Breast epithelium (tissue), 4 donors: ENCODE results near the gene ZC2HC1C. TPM values are rescaled to one million over a fixed set of nuclear protein-coding genes. Genes with fewer than 3 reads are reported as not detected.

Experiments used
- DNase-seq, 2 donors: peaks; one replicate each; pipeline ENCODE4 v3.0.0-alpha.2; 2019; ENCODE audit warnings: low spot score in 2 of 2
- H3K27ac ChIP-seq, 2 donors: fragments of 200-600 bp; sonication (generic) in 1 of 2; one replicate each; pipeline ENCODE4 v1.5.1; 2016 to 2019; ENCODE audit warnings: mild to moderate bottlenecking in 1 of 2
- H3K27me3 ChIP-seq, 2 donors: fragments of 200-600 bp; sonication (generic) in 1 of 2; one replicate each; pipeline versions ENCODE4 v1.5.1 to v1.6.0; 2017 to 2019; ENCODE audit warnings: control low read depth in 1 of 2, mild to moderate bottlenecking in 1 of 2
- H3K36me3 ChIP-seq: fragments of 200-600 bp; one replicate; pipeline ENCODE4 v1.5.1; 2019
- H3K4me1 ChIP-seq, 2 donors: fragments of 200-600 bp; sonication (generic); one replicate each; pipeline ENCODE4 v1.5.1; 2016 to 2019; ENCODE audit warnings: control low read depth in 1 of 2
- H3K4me3 ChIP-seq, 3 donors: fragments of 200-600 bp; sonication (generic); 1 replicate in 2 of 3; 2 replicates in 1 of 3; pipeline ENCODE4 v1.5.1; 2016 to 2019; ENCODE audit warnings: mild to moderate bottlenecking in 3 of 3, moderate library complexity in 2 of 3
- H3K9me3 ChIP-seq, 2 donors: fragments of 200-600 bp; sonication (generic) in 1 of 2; one replicate each; pipeline ENCODE4 v1.5.1; 2016 to 2019; ENCODE audit warnings: control low read depth in 1 of 2
- POLR2A ChIP-seq: fragments of 450-650 bp; IDR thresholded peaks from one replicate; pipeline ENCODE4 v1.6.1; 2016; ENCODE audit warnings: antibody characterized with exemption, mild to moderate bottlenecking, moderate library complexity
- POLR2AphosphoS5 ChIP-seq, 3 donors: sonication (generic); formaldehyde crosslinking; IDR thresholded peaks; one replicate each; pipeline ENCODE4 v1.6.1; 2017; ENCODE audit warnings: antibody characterized with exemption in 3 of 3
- intact Hi-C: fragments of 100-400 bp; cut with DNase I; formaldehyde crosslinking; loops from one replicate; pipeline ENCODE4 v1.15.1; 2023; ENCODE audit warnings: low total_unique reads
- total RNA-seq, 3 donors: library from RNA; depleted of rRNA; stranded (reverse); fragments of >200 nt; gene quantifications; one replicate each; pipeline ENCODE4 v1.1.0, GENCODE V29; 2016
- TF ChIP-seq, protein P1 (sequence below), 3 donors: fragments of 450-650 bp; IDR thresholded peaks; one replicate each; pipeline ENCODE4 v1.5.1; 2016 to 2017; ENCODE audit warnings: antibody characterized with exemption in 3 of 3, mild to moderate bottlenecking in 3 of 3, moderate library complexity in 3 of 3

ZC2HC1C gene
- total RNA-seq, 3 donors from 2014 or later: 0.96 to 3.2 (median 2.6) TPM

GRCh38 chr14:75051556-75051899 is 17.9 kb upstream of the ZC2HC1C start:
- intact Hi-C loops: no loop called here
- H3K36me3 ChIP-seq: no peaks in the 10 kb centered on the region
- H3K4me3 ChIP-seq: peak overlapping the region; percentile 55 to 82 (median 64)
- peaks cover 0 to 8% of the 10 kb centered on the region in 2 donors for H3K4me1 ChIP-seq
- no peak for DNase-seq
- H3K27me3 ChIP-seq: no peaks in the 10 kb centered on the region
- peak overlapping the region; percentile 90 to 98 for H3K27ac ChIP-seq
- TF ChIP-seq POLR2A: no peak
- TF ChIP-seq, protein P1, sequence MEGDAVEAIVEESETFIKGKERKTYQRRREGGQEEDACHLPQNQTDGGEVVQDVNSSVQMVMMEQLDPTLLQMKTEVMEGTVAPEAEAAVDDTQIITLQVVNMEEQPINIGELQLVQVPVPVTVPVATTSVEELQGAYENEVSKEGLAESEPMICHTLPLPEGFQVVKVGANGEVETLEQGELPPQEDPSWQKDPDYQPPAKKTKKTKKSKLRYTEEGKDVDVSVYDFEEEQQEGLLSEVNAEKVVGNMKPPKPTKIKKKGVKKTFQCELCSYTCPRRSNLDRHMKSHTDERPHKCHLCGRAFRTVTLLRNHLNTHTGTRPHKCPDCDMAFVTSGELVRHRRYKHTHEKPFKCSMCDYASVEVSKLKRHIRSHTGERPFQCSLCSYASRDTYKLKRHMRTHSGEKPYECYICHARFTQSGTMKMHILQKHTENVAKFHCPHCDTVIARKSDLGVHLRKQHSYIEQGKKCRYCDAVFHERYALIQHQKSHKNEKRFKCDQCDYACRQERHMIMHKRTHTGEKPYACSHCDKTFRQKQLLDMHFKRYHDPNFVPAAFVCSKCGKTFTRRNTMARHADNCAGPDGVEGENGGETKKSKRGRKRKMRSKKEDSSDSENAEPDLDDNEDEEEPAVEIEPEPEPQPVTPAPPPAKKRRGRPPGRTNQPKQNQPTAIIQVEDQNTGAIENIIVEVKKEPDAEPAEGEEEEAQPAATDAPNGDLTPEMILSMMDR (IDR thresholded peaks at IDR 0.05): no peak
- TF ChIP-seq POLR2AphosphoS5 (IDR thresholded peaks at IDR 0.05): no peak
- H3K9me3 ChIP-seq: no peaks in the 10 kb centered on the region

- no peak for TF ChIP-seq POLR2A
- TF ChIP-seq POLR2AphosphoS5 (IDR thresholded peaks at IDR 0.05): no peak
- TF ChIP-seq, protein P1 (IDR thresholded peaks at IDR 0.05): no peak
- peaks cover 0 to 8% of the 10 kb centered on the region in 2 donors for H3K4me1 ChIP-seq
- H3K9me3 ChIP-seq: no peaks in the 10 kb centered on the region
- no peaks in the 10 kb centered on the region for H3K27me3 ChIP-seq
- H3K27ac ChIP-seq: peak overlapping the region in 1 of 2 donors; percentile 59
- H3K36me3 ChIP-seq: no peaks in the 10 kb centered on the region
- no peak overlapping the region for H3K4me3 ChIP-seq
- DNase-seq: no peak
- intact Hi-C loops: no loop called here
Measured at GRCh38 chr14:75053396-75054291, 15.8 kb upstream of the ZC2HC1C start.

DNA sequence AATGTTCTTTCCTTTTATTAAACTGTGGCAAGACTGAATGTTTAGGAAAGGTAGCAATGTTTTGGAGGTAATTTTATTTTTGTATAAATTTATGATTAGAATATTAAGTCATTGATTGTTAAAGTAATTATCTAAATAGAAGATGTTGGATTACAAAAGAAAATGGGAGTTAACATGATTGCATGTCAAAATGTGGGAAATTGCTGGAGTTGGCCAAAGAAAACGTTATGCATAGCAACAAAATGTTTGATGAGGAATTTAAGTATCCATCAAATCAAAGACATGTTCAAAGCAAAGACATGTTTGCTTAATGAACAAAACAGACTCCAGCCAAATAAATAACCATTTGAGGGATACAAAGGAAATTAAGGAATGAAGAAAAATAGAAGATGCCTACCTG is 15.0 kb upstream of the ZC2HC1C start:
- no peaks in the 10 kb centered on the region for H3K27me3 ChIP-seq
- peaks cover 0 to 8% of the 10 kb centered on the region in 2 donors for H3K4me1 ChIP-seq
- intact Hi-C loops: no loop called here
- no peaks in the 10 kb centered on the region for H3K36me3 ChIP-seq
- H3K9me3 ChIP-seq: no peaks in the 10 kb centered on the region
- no peak overlapping the region for H3K4me3 ChIP-seq
- H3K27ac ChIP-seq: no peak overlapping the region
- no peak for DNase-seq
- TF ChIP-seq POLR2A: no peak
- TF ChIP-seq, protein P1 (IDR thresholded peaks at IDR 0.05): no peak
- no peak for TF ChIP-seq POLR2AphosphoS5 (IDR thresholded peaks at IDR 0.05)

DNA sequence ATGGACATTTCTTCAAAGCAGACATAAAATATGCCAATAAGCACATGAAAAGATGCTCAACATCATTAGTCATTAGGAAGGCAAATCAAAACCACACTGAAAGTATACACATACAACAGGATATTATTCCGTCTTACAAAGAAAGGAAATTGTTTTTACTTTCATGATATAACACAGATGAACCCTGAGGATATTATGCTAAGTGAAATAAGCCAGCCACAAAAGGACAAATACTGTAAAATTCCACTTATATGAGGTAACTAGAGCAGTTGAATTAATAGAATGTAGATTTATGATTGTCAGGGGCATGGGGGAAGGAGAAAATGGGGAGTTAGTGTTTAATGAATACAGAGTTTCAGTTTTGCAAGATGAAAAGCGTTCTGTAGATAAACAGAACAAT is 9.8 kb upstream of the ZC2HC1C start:
- TF ChIP-seq, protein P1 (IDR thresholded peaks at IDR 0.05): no peak
- TF ChIP-seq POLR2A: no peak
- no peak for TF ChIP-seq POLR2AphosphoS5 (IDR thresholded peaks at IDR 0.05)
- no peak for DNase-seq
- no peaks in the 10 kb centered on the region for H3K27me3 ChIP-seq

GRCh38 chr14:75060420-75060819 is 9.0 kb upstream of the ZC2HC1C start:
- intact Hi-C loops: no loop called here
- H3K36me3 ChIP-seq: no peaks in the 10 kb centered on the region
- TF ChIP-seq, protein P1 (IDR thresholded peaks at IDR 0.05): no peak
- TF ChIP-seq POLR2AphosphoS5 (IDR thresholded peaks at IDR 0.05): no peak
- no peak for TF ChIP-seq POLR2A
- peaks cover 0 to 7% of the 10 kb centered on the region in 2 donors for H3K4me1 ChIP-seq
- H3K27ac ChIP-seq: no peak overlapping the region
- no peak for DNase-seq
- H3K4me3 ChIP-seq: no peak overlapping the region
- no peaks in the 10 kb centered on the region for H3K27me3 ChIP-seq
- H3K9me3 ChIP-seq: no peaks in the 10 kb centered on the region

More for the DNA sequence above, 9.8 kb upstream of the ZC2HC1C start:
- H3K4me1 ChIP-seq: peaks cover 0 to 7% of the 10 kb centered on the region in 2 donors
- intact Hi-C loops: no loop called here
- H3K9me3 ChIP-seq: no peaks in the 10 kb centered on the region
- H3K4me3 ChIP-seq: no peak overlapping the region
- no peak overlapping the region for H3K27ac ChIP-seq
- H3K36me3 ChIP-seq: no peaks in the 10 kb centered on the region
